Activated naive CD8-positive, alpha-beta T cell treated with anti-CD3 and anti-CD28 coated beads, Interleukin-2, amount 10 ng/mL, durations not matched to agents 7 days and 5 days (primary cell): ENCODE measurements around the gene GANAB. TPM values are rescaled to one million over a fixed set of nuclear protein-coding genes. Genes with fewer than 3 reads are reported as not detected.
"Not testable (repeated sequence)": the region's sequence is repeated elsewhere in the genome, so short reads cannot be mapped to it uniquely, and the experiment has no call there.

Experiments
- ATAC-seq: fragments of 150-1000 bp; cut with Tn5 transposase; one replicate; pipeline ENCODE4 v1.10.0; 2021; ENCODE audit warnings: low read depth, moderate library complexity
- POLR2A ChIA-PET: fragments of 350-600 bp; sonication (Branson Sonifier 250); formaldehyde crosslinking; loops from one replicate; lab custom pipeline; 2021; ENCODE audit warnings: antibody characterized with exemption; lab: Charles Lee
- DNase-seq: peaks from one replicate; pipeline ENCODE4 v3.0.0; 2021
- H3K27ac Mint-ChIP-seq: one replicate; pipeline ENCODE4 v1.8.0; 2022; ENCODE audit warnings: mild to moderate bottlenecking, mixed read lengths
- H3K27me3 Mint-ChIP-seq: one replicate; pipeline ENCODE4 v1.8.0; 2022; ENCODE audit warnings: mild to moderate bottlenecking, moderate library complexity, mixed read lengths
- H3K36me3 Mint-ChIP-seq: one replicate; pipeline ENCODE4 v1.8.0; 2021; ENCODE audit warnings: mild to moderate bottlenecking, mixed read lengths
- H3K4me1 Mint-ChIP-seq: one replicate; pipeline ENCODE4 v1.8.0; 2021; ENCODE audit warnings: mixed read lengths
- H3K4me3 Mint-ChIP-seq: one replicate; pipeline ENCODE4 v1.8.0; 2022; ENCODE audit warnings: mild to moderate bottlenecking, moderate library complexity, mixed read lengths
- H3K9me3 Mint-ChIP-seq: one replicate; pipeline ENCODE4 v1.8.0; 2021; ENCODE audit warnings: mixed read lengths
- total RNA-seq, 2 experiments: library from RNA; stranded (reverse); gene quantifications; one replicate each; pipeline ENCODE4 v1.2.3, GENCODE V29; 2021

The GANAB gene
- total RNA-seq: 100 to 1,000 TPM; 291 to 300 TPM

- Mint-ChIP-seq H3K27ac (peak within 1 kb of the TSS; percentile 96), H3K4me1 (peaks cover 24% of the 10 kb centered on the region)
- POLR2A ChIA-PET: interaction anchor here (0.6 to 7.3 kb wide), 19 partner anchors 9 to 195 kb away, joined by 3 to 76 read pairs (median 7); partner anchors contain the start of genes B3GAT3, C11orf98, CSKMT and EEF1G
Measured at GRCh38 chr11:62645946-62646824, at the start of gene GANAB. TSS of gene GANAB (minus strand) at chr11:62646613. CDS start at chr11:62646599, 14 bp downstream.

GRCh38 chr11:62694455-62695167 is 48.2 kb upstream of the GANAB start:
- H3K36me3 Mint-ChIP-seq: peaks cover 10% of the 10 kb centered on the region
- peak; percentile 86 for ATAC-seq
- no peaks in the 10 kb centered on the region for H3K9me3 Mint-ChIP-seq
- peak; percentile 68 for DNase-seq
- peak overlapping the region; percentile 52 for H3K27ac Mint-ChIP-seq
- POLR2A ChIA-PET: interaction anchor here (0.7 to 1.8 kb wide), 10 partner anchors 11 to 168 kb away, joined by 3 to 11 read pairs (median 3); partner anchors contain the start of genes C11orf98, CSKMT, INTS5 and LBHD1
- no peak overlapping the region for H3K4me3 Mint-ChIP-seq
- no peaks in the 10 kb centered on the region for H3K27me3 Mint-ChIP-seq
- H3K4me1 Mint-ChIP-seq: peaks cover 5% of the 10 kb centered on the region

More at GRCh38 chr11:62645946-62646824, at the start of gene GANAB:
- peak; percentile 98 for ATAC-seq
- Mint-ChIP-seq H3K36me3 (peaks cover 8% of the 10 kb centered on the region), H3K9me3 (no peaks in the 10 kb centered on the region), H3K4me3 (peak within 1 kb of the TSS; percentile 99), H3K27me3 (no peaks in the 10 kb centered on the region)
- DNase-seq: peak; percentile 96

GRCh38 chr11:62693624-62694023 is 47.2 kb upstream of the GANAB start:
- H3K27ac Mint-ChIP-seq, ATAC-seq, H3K4me3 Mint-ChIP-seq, H3K9me3 Mint-ChIP-seq, H3K4me1 Mint-ChIP-seq, H3K27me3 Mint-ChIP-seq, DNase-seq: not testable (repeated sequence)
- POLR2A ChIA-PET: interaction anchor here (1.0 to 1.8 kb wide), 6 partner anchors 10 to 102 kb away, joined by 3 to 11 read pairs (median 4); partner anchors contain the start of genes C11orf98, CSKMT, LBHD1 and TUT1
- peaks cover 10% of the 10 kb centered on the region for H3K36me3 Mint-ChIP-seq

- POLR2A ChIA-PET: interaction anchor here (0.5 to 1.6 kb wide), 8 partner anchors 14 to 110 kb away, joined by 3 to 7 read pairs (median 4); partner anchors contain the start of genes LBHD1, MTA2 and UQCC3
- Mint-ChIP-seq H3K4me1 (peaks cover under 1% of the 10 kb centered on the region), H3K36me3 (peaks cover 10% of the 10 kb centered on the region), H3K27me3 (peaks cover 10% of the 10 kb centered on the region), H3K4me3 (no peak within 1 kb of the TSS), H3K27ac (peak within 1 kb of the TSS; percentile 28), H3K9me3 (no peaks in the 10 kb centered on the region)
- DNase-seq (no peak), ATAC-seq (no peak)
Measured at GRCh38 chr11:62689421-62690183, 43.2 kb upstream of the GANAB start, which contains the start of gene LRRN4CL. TSS of gene LRRN4CL (minus strand) at chr11:62689530. CDS start at chr11:62688508, 1,022 bp downstream.

- H3K27me3 Mint-ChIP-seq: peaks cover 10% of the 10 kb centered on the region
- POLR2A ChIA-PET: interaction anchor here (0.5 to 1.6 kb wide), 4 partner anchors 16 to 96 kb away, joined by 4 to 7 read pairs (median 4); partner anchors contain the start of genes LBHD1 and UQCC3
Measured at GRCh38 chr11:62688491-62688890, 42.1 kb upstream of the GANAB start.

GRCh38 chr11:62687508-62688396 is 41.3 kb upstream of the GANAB start:
- POLR2A ChIA-PET: interaction anchor here (1.6 kb wide), 1 partner anchor 95 kb away, joined by 4 read pairs; no protein-coding TSS in a partner anchor
- ATAC-seq: no peak
- no peak overlapping the region for H3K4me3 Mint-ChIP-seq
- no peak for DNase-seq
- no peaks in the 10 kb centered on the region for H3K9me3 Mint-ChIP-seq
- H3K4me1 Mint-ChIP-seq: no peaks in the 10 kb centered on the region
- peaks cover 10% of the 10 kb centered on the region for H3K27me3 Mint-ChIP-seq
- peaks cover 8% of the 10 kb centered on the region for H3K36me3 Mint-ChIP-seq
- no peak overlapping the region for H3K27ac Mint-ChIP-seq

More at GRCh38 chr11:62688491-62688890, 42.1 kb upstream of the GANAB start:
- Mint-ChIP-seq H3K4me1 (no peaks in the 10 kb centered on the region), H3K36me3 (peaks cover 10% of the 10 kb centered on the region), H3K27ac (no peak overlapping the region), H3K9me3 (no peaks in the 10 kb centered on the region), H3K4me3 (no peak overlapping the region)
- ATAC-seq (no peak), DNase-seq (no peak)

GRCh38 chr11:62682518-62682917 is 36.1 kb upstream of the GANAB start:
- Mint-ChIP-seq H3K9me3 (no peaks in the 10 kb centered on the region), H3K4me1 (peaks cover 11% of the 10 kb centered on the region), H3K27ac (no peak overlapping the region), H3K27me3 (peaks cover 6% of the 10 kb centered on the region), H3K4me3 (no peak overlapping the region), H3K36me3 (peaks cover 5% of the 10 kb centered on the region)
- ATAC-seq (no peak), DNase-seq (no peak)
- POLR2A ChIA-PET: no interaction called here

- Mint-ChIP-seq H3K4me1 (peaks cover 17% of the 10 kb centered on the region), H3K27me3 (no peaks in the 10 kb centered on the region), H3K4me3 (peak overlapping the region; percentile 35), H3K27ac (peak overlapping the region; percentile 71), H3K9me3 (no peaks in the 10 kb centered on the region), H3K36me3 (peaks cover 8% of the 10 kb centered on the region)
- no peak for DNase-seq
- POLR2A ChIA-PET: interaction anchor here (0.6 to 2.8 kb wide), 15 partner anchors 9 to 200 kb away, joined by 3 to 17 read pairs (median 5); partner anchors contain the start of genes C11orf98, CSKMT, EEF1G and GANAB
- peak; percentile 86 for ATAC-seq
Measured at GRCh38 chr11:62680825-62681240, 34.4 kb upstream of the GANAB start.

GRCh38 chr11:62678770-62679696 is 32.6 kb upstream of the GANAB start, which contains the start of gene UBXN1:
TSS of gene UBXN1 (minus strand) at chr11:62679073. CDS start at chr11:62678923, 150 bp downstream.
- Mint-ChIP-seq H3K9me3 (no peaks in the 10 kb centered on the region), H3K4me3 (peak within 1 kb of the TSS; percentile 85), H3K4me1 (peaks cover 20% of the 10 kb centered on the region), H3K27ac (peak within 1 kb of the TSS; percentile 88), H3K36me3 (peaks cover 10% of the 10 kb centered on the region), H3K27me3 (no peaks in the 10 kb centered on the region)
- DNase-seq (peak; percentile 82), ATAC-seq (peak; percentile 79)
- POLR2A ChIA-PET: interaction anchor here (0.6 to 2.8 kb wide), 11 partner anchors 12 to 202 kb away, joined by 3 to 13 read pairs (median 4); partner anchors contain the start of genes C11orf98, CSKMT, HNRNPUL2 and SLC3A2

GRCh38 chr11:62678433-62678769 is 32.0 kb upstream of the GANAB start:
- POLR2A ChIA-PET: interaction anchor here (0.7 to 2.4 kb wide), 5 partner anchors 11 to 37 kb away, joined by 3 to 10 read pairs (median 4); partner anchors contain the start of genes C11orf98 and CSKMT
- no peaks in the 10 kb centered on the region for H3K9me3 Mint-ChIP-seq
- ATAC-seq (no peak), DNase-seq (no peak)
- peaks cover 13% of the 10 kb centered on the region for H3K36me3 Mint-ChIP-seq
- peak overlapping the region; percentile 88 for H3K27ac Mint-ChIP-seq
- no peaks in the 10 kb centered on the region for H3K27me3 Mint-ChIP-seq
- peaks cover 23% of the 10 kb centered on the region for H3K4me1 Mint-ChIP-seq
- H3K4me3 Mint-ChIP-seq: peak overlapping the region; percentile 85
